B cell (primary cell): Measurements from ENCODE around the gene FLT1. TPM values are rescaled to one million over a fixed set of nuclear protein-coding genes. Genes with fewer than 3 reads are reported as not detected.

Source experiments
- ATAC-seq: fragments of 200-7000 bp; cut with Tn5 transposase; one replicate; pipeline ENCODE4 v1.10.0; 2021; ENCODE audit warnings: low read depth, mild to moderate bottlenecking, moderate number of reproducible peaks, moderate library complexity
- CTCF ChIA-PET: fragments of 350-600 bp; sonication (Branson Sonifier 250); formaldehyde crosslinking; loops from one replicate; lab custom pipeline; 2021; ENCODE audit warnings: antibody characterized with exemption, inconsistent platforms; lab: Charles Lee
- POLR2A ChIA-PET: fragments of 350-600 bp; sonication (Branson Sonifier 250); formaldehyde crosslinking; loops from one replicate; lab custom pipeline; 2021; ENCODE audit warnings: antibody characterized with exemption; lab: Charles Lee
- DNase-seq: peaks from one replicate; pipeline ENCODE4 v3.0.0; 2013
- H2AFZ ChIP-seq: 2 replicates; pipeline ENCODE4 v1.6.1; 2012; ENCODE audit warnings: mild to moderate bottlenecking, low read depth, low read length; ENCODE audit not compliant: insufficient read depth, poor library complexity, severe bottlenecking
- H3K27ac ChIP-seq, 2 donors: 1 replicate in 1 of 2; 2 replicates in 1 of 2; pipeline ENCODE4 v1.5.1; 2012 to 2013; ENCODE audit warnings: low read length in 2 of 2, mild to moderate bottlenecking in 2 of 2, moderate library complexity in 1 of 2
- H3K27me3 ChIP-seq, 4 experiments: fragments of 200-600 bp in 1 of 4; sonication (generic) in 1 of 4; replicated peaks in 1 of 4; 1 replicate in 2 of 4; 2 replicates in 2 of 4; pipeline versions ENCODE4 v1.6.1 to v1.7.0; 2013 to 2016; ENCODE audit warnings: low read length in 3 of 4, mild to moderate bottlenecking in 2 of 4, mixed read lengths in 1 of 4, moderate library complexity in 1 of 4; ENCODE audit not compliant: insufficient read depth in 4 of 4, control insufficient read depth in 3 of 4; ENCODE audit errors: control extremely low read depth in 1 of 4
- H3K36me3 ChIP-seq, 2 experiments: replicated peaks in 1 of 2; 1 replicate in 1 of 2; 2 replicates in 1 of 2; pipeline versions ENCODE4 v1.6.1 to v1.7.1; 2013; ENCODE audit warnings: low read length in 1 of 2; ENCODE audit not compliant: insufficient read depth in 2 of 2, control insufficient read depth in 1 of 2; ENCODE audit errors: control extremely low read depth in 1 of 2, extremely low read depth in 1 of 2
- H3K4me1 ChIP-seq, 2 donors: fragments of 200-600 bp in 1 of 2; sonication (generic) in 1 of 2; 1 replicate in 1 of 2; 2 replicates in 1 of 2; pipeline versions ENCODE4 v1.5.1 to v1.6.1; 2013 to 2017; ENCODE audit warnings: low read length in 2 of 2; ENCODE audit not compliant: control insufficient read depth in 2 of 2, insufficient read depth in 2 of 2
- H3K4me2 ChIP-seq: replicated peaks from 2 replicates; pipeline ENCODE3; 2012; ENCODE audit warnings: mild to moderate bottlenecking, low read depth, low read length; ENCODE audit not compliant: poor library complexity, severe bottlenecking
- H3K4me3 ChIP-seq, 5 experiments: fragments of 200-600 bp in 1 of 5; sonication (generic) in 1 of 5; 1 replicate in 3 of 5; 2 replicates in 2 of 5; pipeline versions ENCODE4 v1.5.1 to v1.7.0; 2011 to 2016; ENCODE audit warnings: low read length in 4 of 5, mild to moderate bottlenecking in 4 of 5, low read depth in 2 of 5, control low read depth in 1 of 5, moderate library complexity in 1 of 5; ENCODE audit not compliant: insufficient read depth in 1 of 5; ENCODE audit errors: control extremely low read depth in 1 of 5, extremely low read depth in 1 of 5
- H3K79me2 ChIP-seq: fragments of 200-600 bp; sonication (generic); one replicate; pipeline ENCODE4 v1.6.0; 2016; ENCODE audit warnings: low read length; ENCODE audit not compliant: control insufficient read depth, insufficient read depth
- H3K9ac ChIP-seq: fragments of 200-600 bp; sonication (generic); 2 replicates; pipeline ENCODE4 v1.6.1; 2017; ENCODE audit warnings: mild to moderate bottlenecking, low read length, moderate library complexity
- H3K9me3 ChIP-seq, 3 donors: one replicate each; pipeline versions ENCODE4 v1.6.1 to v1.7.1; 2013; ENCODE audit warnings: low read length in 2 of 3; ENCODE audit not compliant: control insufficient read depth in 2 of 3, insufficient read depth in 1 of 3; ENCODE audit errors: control extremely low read depth in 1 of 3
- H4K20me1 ChIP-seq: 2 replicates; pipeline ENCODE4 v1.6.0; 2012; ENCODE audit warnings: mild to moderate bottlenecking, low read length; ENCODE audit not compliant: insufficient read depth, control insufficient read depth, poor library complexity, severe bottlenecking
- H3K27ac Mint-ChIP-seq: one replicate; pipeline ENCODE4 v1.8.0; 2021; ENCODE audit warnings: mixed read lengths
- H3K27me3 Mint-ChIP-seq: one replicate; pipeline ENCODE4 v1.8.0; 2021; ENCODE audit warnings: mixed read lengths
- H3K4me1 Mint-ChIP-seq: one replicate; pipeline ENCODE4 v1.8.0; 2021; ENCODE audit warnings: mixed read lengths
- H3K4me3 Mint-ChIP-seq: one replicate; pipeline ENCODE4 v1.8.0; 2021; ENCODE audit warnings: mixed read lengths
- H3K9me3 Mint-ChIP-seq: one replicate; pipeline ENCODE4 v1.8.0; 2022; ENCODE audit warnings: mixed read lengths; ENCODE audit not compliant: insufficient read depth
- EZH2 ChIP-seq: IDR thresholded peaks from 2 replicates; pipeline ENCODE4 v1.6.1; 2012; ENCODE audit warnings: borderline replicate concordance, low read depth, mild to moderate bottlenecking, moderate library complexity, low read length; ENCODE audit not compliant: insufficient read depth, poor library complexity, severe bottlenecking
- WGBS: methylation state at CpG from one replicate; pipeline ENCODE4 v1.1.5; 2013; ENCODE audit warnings: missing lambda C conversion rate; ENCODE audit not compliant: insufficient coverage; 5-methylcytosine and 5-hydroxymethylcytosine counted together
- intact Hi-C: fragments of 100-400 bp; cut with micrococcal nuclease; formaldehyde crosslinking; loops from one replicate; pipeline ENCODE4 v1.10.0; 2022
- polyA plus RNA-seq: library from polyadenylated mRNA; depleted of rRNA; stranded (reverse); fragments of >200 nt; gene quantifications from 2 replicates; pipeline ENCODE4 v1.2.3, GENCODE V29; 2012
- total RNA-seq, 2 donors: library from RNA; stranded (reverse); fragments of 120-200 nt in 1 of 2; gene quantifications; 1 replicate in 1 of 2; 2 replicates in 1 of 2; pipeline versions ENCODE4 v1.2.3 to v1.2.4, GENCODE V29; 2013 to 2022
- TF ChIP-seq, protein P1 (sequence below): fragments of 200-600 bp; IDR thresholded peaks from one replicate; pipeline ENCODE4 v1.8.0; 2022; ENCODE audit warnings: antibody characterized with exemption, mild to moderate bottlenecking

FLT1 gene
- total and polyA plus RNA-seq, 2 donors (not counting 1 experiment from before 2014, with no cell fraction given): 1.1 to 1.2 TPM

DNA sequence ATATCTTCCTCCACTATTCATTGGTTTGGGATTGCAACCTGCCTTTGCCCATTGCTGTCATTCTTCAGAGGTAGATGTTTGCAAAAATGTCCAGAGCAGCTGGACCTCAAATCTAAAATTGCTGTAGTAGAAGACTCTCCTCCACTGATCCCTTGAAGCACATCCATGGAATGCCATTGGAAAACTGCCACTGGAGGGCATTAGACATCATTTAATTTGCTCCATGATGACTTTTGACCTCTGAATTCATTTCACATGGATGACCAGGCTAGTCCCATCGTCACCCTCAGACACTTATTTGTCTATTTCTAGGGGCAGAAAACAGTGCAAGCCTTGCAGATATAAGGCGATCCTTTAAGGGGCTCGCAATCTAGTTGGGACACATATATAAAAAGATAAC, 33.9 kb upstream of the FLT1 start:
- peaks cover 32% of the 10 kb centered on the region for H3K27me3 Mint-ChIP-seq
- ChIA-PET POLR2A (no interaction called here), CTCF (no interaction called here)
- no peaks in the 10 kb centered on the region for H4K20me1 ChIP-seq
- H3K9me3 ChIP-seq: peaks cover 0 to 11% (median 0%) of the 10 kb centered on the region in 3 donors
- H3K4me3 Mint-ChIP-seq: no peak overlapping the region
- no peak overlapping the region for H3K27ac ChIP-seq
- peaks cover 30% of the 10 kb centered on the region for H3K4me1 Mint-ChIP-seq
- H3K4me1 ChIP-seq: peaks cover 58 to 64% of the 10 kb centered on the region in 2 donors
- intact Hi-C loops: loop anchor here (5.0 to 10.0 kb wide), 2 partner anchors 106 to 107 kb away; no protein-coding TSS in a partner anchor
- no peak overlapping the region for H2AFZ ChIP-seq
- H3K9me3 Mint-ChIP-seq: no peaks in the 10 kb centered on the region
- no peak overlapping the region for H3K9ac ChIP-seq
- ATAC-seq (no peak), DNase-seq (no peak)
- no peak overlapping the region for H3K27ac Mint-ChIP-seq
- TF ChIP-seq EZH2: no peak
- peaks cover 3 to 67% (median 42%) of the 10 kb centered on the region in 4 experiments for H3K27me3 ChIP-seq
- 100% methylated on average over 1 of the region's 3 CpGs for WGBS
- H3K4me2 ChIP-seq: no peak overlapping the region
- H3K36me3 ChIP-seq: no peaks in the 10 kb centered on the region
- no peak overlapping the region for H3K4me3 ChIP-seq
- H3K79me2 ChIP-seq: no peaks in the 10 kb centered on the region

DNA sequence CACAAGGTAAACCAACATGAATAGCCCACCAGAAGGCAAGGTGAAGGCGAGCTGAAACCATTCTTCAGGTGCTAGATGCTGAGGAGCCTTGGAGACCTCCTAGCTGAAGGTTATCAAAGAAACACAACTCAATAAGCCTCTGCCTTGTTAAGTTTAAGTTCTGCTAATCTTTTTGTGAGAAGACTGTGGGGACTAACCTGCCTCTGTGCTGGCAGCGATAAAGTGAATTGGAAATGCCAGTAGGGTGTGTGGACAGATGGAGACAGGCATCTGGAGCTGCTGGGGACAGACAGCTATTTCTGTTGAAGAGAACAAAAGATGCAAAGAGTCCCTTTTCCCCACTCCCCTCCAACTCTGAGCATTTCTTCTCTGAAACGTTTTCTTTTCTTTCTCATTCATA, 33.5 kb upstream of the FLT1 start:
- Histone ChIP-seq H3K27me3 (peaks cover 3 to 62% (median 39%) of the 10 kb centered on the region in 4 experiments), H3K36me3 (no peaks in the 10 kb centered on the region), H3K4me2 (no peak overlapping the region), H4K20me1 (no peaks in the 10 kb centered on the region), H3K4me3 (no peak overlapping the region), H3K9me3 (peaks cover 0 to 11% (median 0%) of the 10 kb centered on the region in 3 donors), H3K79me2 (no peaks in the 10 kb centered on the region), H2AFZ (no peak overlapping the region), H3K27ac (no peak overlapping the region), H3K9ac (no peak overlapping the region), H3K4me1 (peaks cover 62 to 68% of the 10 kb centered on the region in 2 donors)
- intact Hi-C loops: loop anchor here (5.0 to 10.0 kb wide), 2 partner anchors 106 kb away; no protein-coding TSS in a partner anchor
- DNase-seq (no peak), ATAC-seq (no peak)
- Mint-ChIP-seq H3K4me3 (peak overlapping the region; percentile 9), H3K27me3 (peaks cover 30% of the 10 kb centered on the region), H3K9me3 (no peaks in the 10 kb centered on the region), H3K4me1 (peaks cover 31% of the 10 kb centered on the region), H3K27ac (no peak overlapping the region)
- no CpG with 5 or more reads among the region's 3 CpGs for WGBS
- CTCF ChIA-PET: no interaction called here
- POLR2A ChIA-PET: no interaction called here
- TF ChIP-seq, protein P1, sequence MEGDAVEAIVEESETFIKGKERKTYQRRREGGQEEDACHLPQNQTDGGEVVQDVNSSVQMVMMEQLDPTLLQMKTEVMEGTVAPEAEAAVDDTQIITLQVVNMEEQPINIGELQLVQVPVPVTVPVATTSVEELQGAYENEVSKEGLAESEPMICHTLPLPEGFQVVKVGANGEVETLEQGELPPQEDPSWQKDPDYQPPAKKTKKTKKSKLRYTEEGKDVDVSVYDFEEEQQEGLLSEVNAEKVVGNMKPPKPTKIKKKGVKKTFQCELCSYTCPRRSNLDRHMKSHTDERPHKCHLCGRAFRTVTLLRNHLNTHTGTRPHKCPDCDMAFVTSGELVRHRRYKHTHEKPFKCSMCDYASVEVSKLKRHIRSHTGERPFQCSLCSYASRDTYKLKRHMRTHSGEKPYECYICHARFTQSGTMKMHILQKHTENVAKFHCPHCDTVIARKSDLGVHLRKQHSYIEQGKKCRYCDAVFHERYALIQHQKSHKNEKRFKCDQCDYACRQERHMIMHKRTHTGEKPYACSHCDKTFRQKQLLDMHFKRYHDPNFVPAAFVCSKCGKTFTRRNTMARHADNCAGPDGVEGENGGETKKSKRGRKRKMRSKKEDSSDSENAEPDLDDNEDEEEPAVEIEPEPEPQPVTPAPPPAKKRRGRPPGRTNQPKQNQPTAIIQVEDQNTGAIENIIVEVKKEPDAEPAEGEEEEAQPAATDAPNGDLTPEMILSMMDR: no peak
- no peak for TF ChIP-seq EZH2
